ENCODE results near the gene GRM8. TPM values are rescaled to one million over a fixed set of nuclear protein-coding genes. Genes with fewer than 3 reads are reported as not detected.

The GRM8 gene
- polyA plus RNA-seq, 2 of the 4 experiments (the other 2 are of a cell fraction), result 0.06 TPM; not detected in 1

- DNase-seq (ENCODE audit: low read depth in 1 of 2, low spot score in 1 of 2) (no peak), ATAC-seq (no peak), FAIRE-seq (no peak)
- Histone ChIP-seq H3K4me1 (no peaks in the 10 kb centered on the region), H3K4me3 (no peak overlapping the region), H3K27ac (no peak overlapping the region), H3K4me2 (no peak overlapping the region), H3K9me3 (no peaks in the 10 kb centered on the region)
- 75% methylated on average over 11 of the region's 17 CpGs for WGBS (ENCODE audit: missing lambda C conversion rate)
- CTCF ChIA-PET, result interaction anchor here (0.6 kb wide), 1 partner anchor 1364 kb away, joined by 3 read pairs; no protein-coding TSS in a partner anchor
- no peak for TF ChIP-seq HEYL (CRISPR knock-in tag; IDR thresholded peaks at IDR 0.05)
- TF ChIP-seq EHF (CRISPR knock-in tag; IDR thresholded peaks at IDR 0.05), result no peak
- no peak for TF ChIP-seq TP53 (CRISPR knock-in tag; IDR thresholded peaks at IDR 0.05)
- TF ChIP-seq E2F6 (IDR thresholded peaks at IDR 0.05; ENCODE audit: borderline replicate concordance, low read depth), result no peak
- TF ChIP-seq CBX2 (IDR thresholded peaks at IDR 0.05; ENCODE audit: borderline replicate concordance, low read depth), result no peak
- no peak for TF ChIP-seq GATA3 (IDR thresholded peaks at IDR 0.05; ENCODE audit: borderline replicate concordance)
- POLR2A ChIA-PET, result no interaction called here
Observed at GRCh38 chr7:126958367-126958766, 294.4 kb downstream of the GRM8 start.

DNA sequence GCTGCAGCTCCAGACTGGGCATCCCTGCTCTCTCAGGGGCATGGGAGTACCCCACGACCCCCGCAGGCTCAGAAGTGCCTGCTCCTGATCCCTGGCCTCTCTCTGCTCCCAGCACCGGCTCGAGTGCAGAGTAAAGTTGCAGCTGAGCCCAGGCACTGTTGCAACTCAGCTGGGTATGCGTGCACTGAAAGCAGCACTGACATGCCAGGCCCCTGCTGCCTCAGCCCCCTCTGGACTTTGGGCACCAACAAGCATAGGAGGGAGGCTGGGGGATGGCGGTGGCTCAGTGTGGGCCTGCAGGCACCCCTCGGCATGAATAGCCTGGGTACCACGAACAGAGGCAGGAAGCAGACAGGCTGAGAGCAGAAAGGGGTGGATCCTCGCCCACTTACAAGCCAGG lies 295.3 kb downstream of the GRM8 start:
- ChIA-PET POLR2A (no interaction called here), CTCF (no interaction called here)
- ATAC-seq (no peak), FAIRE-seq (no peak), DNase-seq (ENCODE audit: low read depth in 1 of 2, low spot score in 1 of 2) (no peak)
- Histone ChIP-seq H3K4me1 (no peaks in the 10 kb centered on the region), H3K4me3 (no peak overlapping the region), H3K4me2 (no peak overlapping the region), H3K9me3 (no peaks in the 10 kb centered on the region), H3K27ac (no peak overlapping the region)
- 0% methylated on average over 5 of the region's 9 CpGs for WGBS (ENCODE audit: missing lambda C conversion rate)
- TF ChIP-seq BHLHE40 (IDR thresholded peaks at IDR 0.05; ENCODE audit: low read depth, low read length) (no peak), TP53 (CRISPR knock-in tag; IDR thresholded peaks at IDR 0.05) (no peak), GATA3 (IDR thresholded peaks at IDR 0.05; ENCODE audit: borderline replicate concordance) (no peak), ZNF302 (CRISPR knock-in tag; IDR thresholded peaks at IDR 0.05) (no peak), MYC (IDR thresholded peaks at IDR 0.05; ENCODE audit: borderline replicate concordance, low read length) (no peak), FOXS1 (CRISPR knock-in tag; IDR thresholded peaks at IDR 0.05) (no peak), EP300 (IDR thresholded peaks at IDR 0.05) (no peak), JUN (IDR thresholded peaks at IDR 0.05) (no peak), TFCP2L1 (CRISPR knock-in tag; IDR thresholded peaks at IDR 0.05) (no peak), PBX3 (IDR thresholded peaks at IDR 0.05) (no peak), CTCF (IDR thresholded peaks at IDR 0.05) (no peak), ZSCAN20 (CRISPR knock-in tag; IDR thresholded peaks at IDR 0.05) (no peak), HEYL (CRISPR knock-in tag; IDR thresholded peaks at IDR 0.05) (no peak)
- TF ChIP-seq, protein P1, sequence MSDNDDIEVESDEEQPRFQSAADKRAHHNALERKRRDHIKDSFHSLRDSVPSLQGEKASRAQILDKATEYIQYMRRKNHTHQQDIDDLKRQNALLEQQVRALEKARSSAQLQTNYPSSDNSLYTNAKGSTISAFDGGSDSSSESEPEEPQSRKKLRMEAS (IDR thresholded peaks at IDR 0.05), result no peak

DNA sequence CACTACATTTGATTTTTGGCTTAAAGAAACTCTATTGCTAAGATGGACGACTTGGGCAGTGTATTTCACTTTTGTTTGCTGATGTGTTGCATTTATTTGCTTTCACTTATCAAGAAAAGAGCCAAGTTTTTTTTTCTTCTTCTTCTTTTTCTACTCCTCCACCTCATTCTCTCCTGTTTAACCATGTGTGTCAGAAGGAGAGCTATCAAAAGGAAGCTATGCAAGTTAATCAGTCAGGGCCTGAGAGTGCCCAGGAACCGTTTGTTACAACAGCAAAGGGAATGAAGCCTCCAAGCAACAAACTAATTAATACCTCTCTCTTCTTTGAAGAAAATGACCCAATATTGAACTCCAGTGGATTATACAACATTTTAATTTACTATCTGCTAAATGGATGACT lies 299.3 kb downstream of the GRM8 start:
- FAIRE-seq, result no peak
- no peak for ATAC-seq
- WGBS (ENCODE audit: missing lambda C conversion rate), result 0% methylated on average over 2 of the region's 2 CpGs
- no peak for DNase-seq (ENCODE audit: low read depth in 1 of 2, low spot score in 1 of 2)
- Histone ChIP-seq H3K4me2 (no peak overlapping the region), H3K4me3 (no peak overlapping the region), H3K9me3 (no peaks in the 10 kb centered on the region), H3K27ac (no peak overlapping the region), H3K4me1 (no peaks in the 10 kb centered on the region)
- CTCF ChIA-PET, result no interaction called here
- POLR2A ChIA-PET, result no interaction called here
- TF ChIP-seq RNF2 (IDR thresholded peaks at IDR 0.05; ENCODE audit: borderline replicate concordance, low read depth) (no peak), CEBPB (IDR thresholded peaks at IDR 0.05) (no peak), TP53 (CRISPR knock-in tag; IDR thresholded peaks at IDR 0.05) (no peak), MYC (IDR thresholded peaks at IDR 0.05; ENCODE audit: borderline replicate concordance, low read length) (no peak), CBX2 (IDR thresholded peaks at IDR 0.05; ENCODE audit: borderline replicate concordance, low read depth) (no peak), ATOH8 (CRISPR knock-in tag; IDR thresholded peaks at IDR 0.05; ENCODE audit: low read depth) (no peak), SREBF2 (IDR thresholded peaks at IDR 0.05) (no peak), HOXB5 (CRISPR knock-in tag; IDR thresholded peaks at IDR 0.05) (no peak)
